NCI-H82 treated with DMSO at 0.1 percent for 48 hours (cell line): ENCODE results near the gene ARRDC3.

ENCODE experiments used
- DNase-seq: peaks from one replicate; lab custom pipeline; 2025; ENCODE audit not compliant: unreplicated experiment; lab: John Stamatoyannopoulos, UW

The ARRDC3 gene

DNA sequence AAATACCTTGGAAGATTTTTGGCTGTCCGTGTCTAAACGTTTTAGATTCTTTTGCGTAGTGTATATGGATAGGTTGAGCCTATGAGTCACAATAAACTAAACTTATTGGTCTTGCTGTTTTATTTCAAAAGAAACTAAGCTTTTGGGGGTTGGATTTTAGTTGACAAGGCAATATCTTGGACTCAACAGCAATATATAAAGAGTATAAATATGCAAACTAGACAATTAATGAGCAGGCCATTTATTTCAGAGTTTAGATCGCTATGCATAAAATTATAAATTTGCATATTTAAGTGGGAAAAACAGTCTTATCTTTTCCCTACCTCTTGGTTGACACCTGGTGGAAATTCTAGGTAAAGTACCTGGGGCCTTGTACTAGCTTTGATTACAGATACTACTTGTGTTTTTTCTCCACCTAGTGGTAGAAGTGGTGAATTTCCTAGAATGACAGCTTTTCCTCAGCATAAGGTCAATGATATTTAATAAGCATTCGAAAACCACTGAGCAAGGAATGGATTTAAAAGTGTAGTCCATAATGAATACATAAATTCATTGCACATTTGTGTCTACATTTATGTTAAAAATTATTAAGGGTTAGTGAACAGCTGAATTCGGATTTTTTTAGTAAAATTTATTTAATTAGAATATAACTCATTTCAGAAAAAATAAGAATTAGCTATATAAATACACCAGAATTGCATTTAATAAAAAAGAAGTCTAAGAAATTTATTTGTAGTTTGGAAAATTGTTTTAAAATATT, 1.7 kb upstream of the ARRDC3 start:
- DNase-seq = peak; percentile 84

- DNase-seq = peak; percentile 60
Observed at GRCh38 chr5:91383956-91384300, 811 bp upstream of the ARRDC3 start.

DNA sequence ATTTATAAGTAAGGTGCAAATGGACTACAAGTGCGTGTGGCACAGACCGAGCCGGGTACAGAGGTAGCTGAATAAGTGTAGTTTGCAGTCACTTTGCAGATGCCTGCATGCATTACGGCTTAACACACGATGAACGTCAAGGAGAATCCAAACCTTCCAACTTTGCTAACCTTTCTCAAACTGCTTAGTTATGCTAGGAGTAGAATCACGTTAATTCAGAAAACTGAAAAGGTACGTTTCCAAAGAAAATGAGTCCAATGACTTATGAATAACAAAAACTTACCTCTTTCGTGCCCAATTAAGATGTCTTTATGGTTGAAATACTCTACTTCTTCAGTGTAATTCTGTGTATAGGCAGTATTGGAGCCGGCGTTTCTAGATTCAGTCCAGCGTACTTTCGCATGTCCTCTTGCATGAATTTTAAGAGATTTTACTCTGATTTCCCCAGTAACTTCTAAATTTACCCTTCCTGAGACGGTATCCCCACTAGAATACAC, 539 bp downstream of the ARRDC3 start:
- peak; percentile 29 for DNase-seq

GRCh38 chr5:91381774-91382359, 1.2 kb downstream of the ARRDC3 start:
- peak; percentile 69 for DNase-seq

DNA sequence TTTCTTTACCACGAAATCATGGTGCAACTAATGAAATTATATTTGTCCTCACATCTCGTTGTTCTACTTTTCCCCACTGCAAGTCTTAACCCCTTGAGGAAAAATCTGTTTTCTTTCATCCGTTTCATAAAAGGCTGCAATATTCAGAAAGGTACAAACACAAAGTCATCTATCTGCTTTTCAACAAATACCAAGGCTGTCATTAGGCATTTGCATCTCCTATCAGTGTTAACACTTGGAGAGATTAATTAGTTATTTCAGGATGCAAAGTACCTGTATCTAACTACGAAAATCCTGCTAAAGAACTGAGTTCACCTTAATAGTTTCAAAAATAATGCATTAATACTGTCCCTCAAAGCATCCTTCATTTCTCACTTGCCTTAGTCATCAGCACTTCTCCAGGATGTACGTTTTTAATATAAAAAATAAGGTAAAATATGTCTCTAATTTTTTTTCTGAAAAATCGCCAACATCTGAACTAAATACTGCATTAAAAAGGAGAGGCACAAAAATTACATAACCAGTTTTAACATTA, 1.8 kb downstream of the ARRDC3 start:
- DNase-seq = no peak

DNA sequence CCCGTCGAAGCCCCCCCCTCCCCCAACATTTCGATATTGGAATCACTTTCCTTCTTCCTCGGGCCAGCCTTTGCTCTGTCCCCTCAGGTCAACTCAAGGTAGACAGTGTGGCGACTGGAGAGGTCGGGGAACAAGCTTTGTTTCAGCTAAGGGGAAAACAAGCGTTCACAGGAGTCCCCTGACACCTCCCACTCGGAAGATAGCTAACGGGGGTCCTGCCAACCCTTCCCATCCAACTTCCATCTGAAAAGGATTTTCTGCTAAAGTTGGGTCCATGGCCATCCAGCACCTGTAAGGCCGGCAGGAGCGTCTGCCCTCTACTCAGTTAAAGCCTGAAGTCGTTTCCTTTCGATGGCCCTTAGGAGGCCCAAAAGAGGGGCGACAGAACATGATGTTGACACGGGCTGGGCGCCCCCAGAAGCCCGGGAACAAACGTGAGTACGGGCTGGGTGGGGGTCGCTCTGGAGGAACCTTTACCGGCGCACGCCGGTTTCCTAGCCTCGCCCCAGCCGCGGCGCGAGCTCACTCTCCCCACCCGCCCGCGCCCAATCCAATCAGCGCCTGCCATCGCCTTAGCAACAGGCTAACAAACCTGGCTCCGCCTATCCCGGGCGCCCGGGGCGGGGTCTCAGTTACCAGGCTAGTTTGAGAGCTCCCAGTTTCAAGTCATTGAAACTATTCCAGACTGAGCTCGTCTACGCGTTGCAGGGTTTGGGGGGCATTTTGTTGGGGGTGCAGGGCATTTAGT, 2.5 kb downstream of the ARRDC3 start:
- peak; percentile 90 for DNase-seq

DNA sequence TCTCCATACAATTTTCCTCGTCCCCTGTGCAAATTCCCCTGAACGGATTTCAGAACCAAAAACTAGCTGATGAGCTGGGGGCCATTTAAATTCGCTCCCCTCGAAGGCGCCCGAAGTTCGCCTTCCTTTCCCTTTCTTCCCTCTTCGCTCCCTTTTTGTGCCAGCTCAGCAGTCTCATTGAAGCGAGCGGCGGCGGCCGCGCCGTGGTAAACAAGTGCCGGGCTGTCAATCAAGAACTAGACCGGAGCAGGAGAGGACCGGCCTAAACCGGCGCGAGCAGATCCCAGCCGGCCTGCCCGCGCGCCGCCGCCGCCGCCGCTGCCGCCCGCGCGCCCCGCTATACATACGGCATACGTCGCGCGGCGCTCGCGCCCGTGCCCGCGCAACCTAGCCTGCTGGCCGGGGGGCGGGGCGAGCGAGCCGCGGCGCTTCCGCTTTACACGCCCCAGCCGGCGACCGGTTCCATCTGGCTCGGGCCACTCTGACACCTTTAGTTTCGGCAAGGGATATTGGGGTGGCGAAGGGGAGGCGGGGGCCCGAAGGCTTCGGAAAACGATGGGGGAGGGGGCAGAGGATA, 3.1 kb downstream of the ARRDC3 start:
- peak; percentile 86 for DNase-seq

DNA sequence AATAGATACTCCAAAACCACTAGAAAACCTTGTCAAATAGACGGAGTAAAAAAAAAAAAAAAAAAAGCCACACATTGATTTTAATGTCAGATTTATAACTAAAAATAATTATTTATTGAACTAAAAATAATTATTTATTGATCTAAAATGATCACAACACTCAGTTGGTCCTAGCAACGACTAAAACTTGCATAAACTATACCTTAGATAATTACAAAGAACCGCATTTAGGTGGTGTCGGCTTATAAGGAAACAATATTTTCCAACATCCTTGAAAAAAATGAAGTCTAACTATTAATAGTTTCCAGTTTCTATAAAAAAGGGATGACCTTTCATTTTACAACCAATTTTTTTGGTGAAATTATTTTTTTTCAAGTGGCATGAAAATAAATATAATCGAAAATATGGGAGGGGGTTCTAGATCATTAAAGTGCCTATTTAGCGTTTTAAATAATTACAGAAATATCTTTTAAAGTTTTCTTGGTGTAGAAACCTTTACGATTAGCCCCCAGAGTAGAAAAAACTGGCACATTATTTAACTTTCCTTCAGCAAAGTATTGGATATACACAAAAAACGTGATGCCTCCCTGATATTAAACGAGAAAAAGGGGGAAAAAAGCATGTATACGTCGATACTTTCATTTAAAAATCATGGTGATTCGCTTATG, 3.7 kb downstream of the ARRDC3 start:
- no peak for DNase-seq

DNA sequence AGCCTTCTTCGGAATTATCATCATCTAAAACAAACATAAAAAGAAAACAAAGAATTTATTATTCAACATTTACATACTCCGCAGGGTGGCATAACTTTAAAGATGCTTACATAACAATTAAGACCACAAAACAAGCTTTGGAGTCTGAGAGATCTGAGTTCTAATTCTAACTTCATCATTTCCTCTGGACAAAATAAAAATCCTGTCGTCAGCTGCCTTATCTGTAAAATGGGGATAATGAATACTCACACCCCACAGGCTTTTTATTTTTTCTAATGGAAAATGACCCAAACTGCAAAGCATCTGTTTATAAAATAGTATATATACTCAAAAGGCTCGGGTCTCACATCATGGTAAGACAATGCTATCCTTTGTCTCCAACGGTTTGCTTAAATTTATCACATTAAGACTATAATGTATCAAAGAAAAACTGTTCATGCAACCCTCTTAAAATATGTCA, 4.3 kb downstream of the ARRDC3 start:
- no peak for DNase-seq

GRCh38 chr5:91374893-91375520, 8.1 kb downstream of the ARRDC3 start:
- DNase-seq = no peak

GRCh38 chr5:91373600-91373999, 9.5 kb downstream of the ARRDC3 start:
- no peak for DNase-seq

- DNase-seq = no peak
Observed at GRCh38 chr5:91373006-91373405, 10.1 kb downstream of the ARRDC3 start.

DNA sequence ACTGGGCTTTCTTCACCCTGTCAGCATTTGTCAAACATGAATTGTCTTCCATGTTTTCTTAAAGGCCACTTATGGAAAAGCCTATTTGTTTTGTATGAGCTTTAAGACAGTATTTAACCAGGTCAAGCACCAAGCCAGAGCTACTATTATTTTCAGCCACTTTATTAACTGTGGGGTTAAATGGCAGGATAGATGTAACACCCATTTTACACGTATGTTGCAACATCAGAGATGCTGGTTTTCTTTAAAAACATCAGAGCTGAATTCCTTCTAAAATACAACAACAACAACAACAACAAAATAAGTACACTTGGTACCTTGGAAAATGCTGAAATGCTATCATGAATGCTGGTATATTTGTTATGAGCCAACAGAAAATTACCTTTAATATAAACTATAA, 13.6 kb downstream of the ARRDC3 start:
- no peak for DNase-seq

- DNase-seq = no peak
Observed at GRCh38 chr5:91367908-91368648, 15.0 kb downstream of the ARRDC3 start.

DNA sequence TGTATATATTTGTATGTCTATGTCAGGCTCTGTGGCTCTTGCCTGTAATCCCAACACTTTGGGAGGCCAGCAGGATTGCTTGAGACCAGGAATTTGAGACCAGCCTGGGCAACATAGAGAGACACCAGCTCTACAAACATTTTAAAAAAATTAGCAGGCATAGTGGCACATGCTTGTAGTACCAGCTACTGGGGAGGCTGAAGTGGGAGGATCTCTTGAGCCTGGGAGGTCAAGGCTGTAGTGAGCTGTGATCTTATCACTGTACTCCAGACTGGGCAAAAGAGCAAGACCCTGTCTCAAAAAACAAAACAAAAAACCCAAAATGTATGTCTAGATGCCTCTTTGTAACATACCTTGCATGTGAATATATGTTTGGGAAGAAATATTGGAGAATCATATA, 15.8 kb downstream of the ARRDC3 start:
- no peak for DNase-seq

DNA sequence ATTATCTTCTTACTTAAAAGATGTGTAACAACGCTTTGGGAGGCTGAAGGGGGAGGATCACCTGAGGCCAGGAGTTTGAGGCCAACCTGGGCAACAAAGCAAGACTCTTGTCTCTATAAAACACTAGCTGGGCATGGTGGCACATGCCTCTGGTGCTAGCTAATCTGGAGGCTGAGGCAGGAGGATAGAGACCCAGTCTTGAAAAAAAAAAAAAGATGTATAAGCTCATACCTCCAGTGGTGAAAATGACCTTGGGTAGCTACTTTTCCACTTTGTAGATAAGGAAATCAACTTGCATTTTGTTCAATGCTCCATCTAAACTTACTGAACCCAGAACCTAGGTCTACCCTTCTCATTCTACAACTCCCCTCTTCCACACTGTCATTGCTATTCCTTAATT, 16.6 kb downstream of the ARRDC3 start:
- DNase-seq = no peak

DNA sequence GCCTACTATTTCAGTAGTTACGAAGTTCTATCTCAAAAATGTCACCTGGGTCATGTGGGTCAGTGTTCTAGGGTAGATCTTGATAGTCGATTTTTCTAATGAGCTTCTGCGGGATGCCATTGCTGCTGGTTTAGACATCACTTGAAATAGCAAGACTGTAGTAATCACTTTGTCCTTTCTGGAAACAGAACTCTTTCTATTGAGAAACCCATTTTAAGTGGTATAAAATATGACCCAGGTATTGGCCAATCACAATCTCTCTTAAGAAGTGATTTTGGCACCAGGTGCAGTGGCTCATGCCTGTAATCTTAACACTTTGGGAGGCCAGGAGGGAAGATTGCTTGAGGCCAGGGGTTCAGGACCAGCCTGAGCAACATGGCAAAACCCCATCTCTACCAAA, 17.6 kb downstream of the ARRDC3 start:
- DNase-seq = no peak

- DNase-seq = no peak
Observed at GRCh38 chr5:91362935-91363334, 20.2 kb downstream of the ARRDC3 start.

DNA sequence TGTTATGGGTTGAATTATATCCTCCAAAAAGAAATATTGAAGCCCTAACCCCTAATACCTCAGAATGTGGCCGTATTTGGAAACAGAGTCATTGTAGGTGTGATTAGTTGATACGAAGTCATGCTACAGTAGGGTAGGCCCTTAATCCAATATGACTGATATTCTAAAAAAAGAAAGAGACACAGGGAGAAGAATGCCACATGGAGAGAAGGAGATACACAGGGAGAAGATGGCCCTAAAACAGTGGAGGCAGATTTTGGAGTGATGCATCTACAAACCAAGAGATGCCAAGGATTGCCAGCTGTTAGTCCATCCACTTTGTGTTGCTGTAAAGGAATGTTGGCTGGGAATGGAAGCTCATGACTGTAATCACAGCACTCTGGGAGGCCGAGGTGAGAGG, 21.3 kb downstream of the ARRDC3 start:
- DNase-seq = no peak
